B cell (primary cell): ENCODE results near the gene OVCA2. TPM values are rescaled to one million over a fixed set of nuclear protein-coding genes. Genes with fewer than 3 reads are reported as not detected.

Source experiments
- ATAC-seq: fragments of 200-7000 bp; cut with Tn5 transposase; one replicate; pipeline ENCODE4 v1.10.0; 2021; ENCODE audit warnings: low read depth, mild to moderate bottlenecking, moderate number of reproducible peaks, moderate library complexity
- CTCF ChIA-PET: fragments of 350-600 bp; sonication (Branson Sonifier 250); formaldehyde crosslinking; loops from one replicate; lab custom pipeline; 2021; ENCODE audit warnings: antibody characterized with exemption, inconsistent platforms; lab: Charles Lee
- POLR2A ChIA-PET: fragments of 350-600 bp; sonication (Branson Sonifier 250); formaldehyde crosslinking; loops from one replicate; lab custom pipeline; 2021; ENCODE audit warnings: antibody characterized with exemption; lab: Charles Lee
- DNase-seq: peaks from one replicate; pipeline ENCODE4 v3.0.0; 2013
- H2AFZ ChIP-seq: 2 replicates; pipeline ENCODE4 v1.6.1; 2012; ENCODE audit warnings: mild to moderate bottlenecking, low read depth, low read length; ENCODE audit not compliant: insufficient read depth, poor library complexity, severe bottlenecking
- H3K27ac ChIP-seq, 2 donors: 1 replicate in 1 of 2; 2 replicates in 1 of 2; pipeline ENCODE4 v1.5.1; 2012 to 2013; ENCODE audit warnings: low read length in 2 of 2, mild to moderate bottlenecking in 2 of 2, moderate library complexity in 1 of 2
- H3K27me3 ChIP-seq, 4 experiments: fragments of 200-600 bp in 1 of 4; sonication (generic) in 1 of 4; replicated peaks in 1 of 4; 1 replicate in 2 of 4; 2 replicates in 2 of 4; pipeline versions ENCODE4 v1.6.1 to v1.7.0; 2013 to 2016; ENCODE audit warnings: low read length in 3 of 4, mild to moderate bottlenecking in 2 of 4, mixed read lengths in 1 of 4, moderate library complexity in 1 of 4; ENCODE audit not compliant: insufficient read depth in 4 of 4, control insufficient read depth in 3 of 4; ENCODE audit errors: control extremely low read depth in 1 of 4
- H3K36me3 ChIP-seq, 2 experiments: replicated peaks in 1 of 2; 1 replicate in 1 of 2; 2 replicates in 1 of 2; pipeline versions ENCODE4 v1.6.1 to v1.7.1; 2013; ENCODE audit warnings: low read length in 1 of 2; ENCODE audit not compliant: insufficient read depth in 2 of 2, control insufficient read depth in 1 of 2; ENCODE audit errors: control extremely low read depth in 1 of 2, extremely low read depth in 1 of 2
- H3K4me1 ChIP-seq, 2 donors: fragments of 200-600 bp in 1 of 2; sonication (generic) in 1 of 2; 1 replicate in 1 of 2; 2 replicates in 1 of 2; pipeline versions ENCODE4 v1.5.1 to v1.6.1; 2013 to 2017; ENCODE audit warnings: low read length in 2 of 2; ENCODE audit not compliant: control insufficient read depth in 2 of 2, insufficient read depth in 2 of 2
- H3K4me2 ChIP-seq: replicated peaks from 2 replicates; pipeline ENCODE3; 2012; ENCODE audit warnings: mild to moderate bottlenecking, low read depth, low read length; ENCODE audit not compliant: poor library complexity, severe bottlenecking
- H3K4me3 ChIP-seq, 5 experiments: fragments of 200-600 bp in 1 of 5; sonication (generic) in 1 of 5; 1 replicate in 3 of 5; 2 replicates in 2 of 5; pipeline versions ENCODE4 v1.5.1 to v1.7.0; 2011 to 2016; ENCODE audit warnings: low read length in 4 of 5, mild to moderate bottlenecking in 4 of 5, low read depth in 2 of 5, control low read depth in 1 of 5, moderate library complexity in 1 of 5; ENCODE audit not compliant: insufficient read depth in 1 of 5; ENCODE audit errors: control extremely low read depth in 1 of 5, extremely low read depth in 1 of 5
- H3K79me2 ChIP-seq: fragments of 200-600 bp; sonication (generic); one replicate; pipeline ENCODE4 v1.6.0; 2016; ENCODE audit warnings: low read length; ENCODE audit not compliant: control insufficient read depth, insufficient read depth
- H3K9ac ChIP-seq: fragments of 200-600 bp; sonication (generic); 2 replicates; pipeline ENCODE4 v1.6.1; 2017; ENCODE audit warnings: mild to moderate bottlenecking, low read length, moderate library complexity
- H3K9me3 ChIP-seq, 3 donors: one replicate each; pipeline versions ENCODE4 v1.6.1 to v1.7.1; 2013; ENCODE audit warnings: low read length in 2 of 3; ENCODE audit not compliant: control insufficient read depth in 2 of 3, insufficient read depth in 1 of 3; ENCODE audit errors: control extremely low read depth in 1 of 3
- H4K20me1 ChIP-seq: 2 replicates; pipeline ENCODE4 v1.6.0; 2012; ENCODE audit warnings: mild to moderate bottlenecking, low read length; ENCODE audit not compliant: insufficient read depth, control insufficient read depth, poor library complexity, severe bottlenecking
- H3K27ac Mint-ChIP-seq: one replicate; pipeline ENCODE4 v1.8.0; 2021; ENCODE audit warnings: mixed read lengths
- H3K27me3 Mint-ChIP-seq: one replicate; pipeline ENCODE4 v1.8.0; 2021; ENCODE audit warnings: mixed read lengths
- H3K4me1 Mint-ChIP-seq: one replicate; pipeline ENCODE4 v1.8.0; 2021; ENCODE audit warnings: mixed read lengths
- H3K4me3 Mint-ChIP-seq: one replicate; pipeline ENCODE4 v1.8.0; 2021; ENCODE audit warnings: mixed read lengths
- H3K9me3 Mint-ChIP-seq: one replicate; pipeline ENCODE4 v1.8.0; 2022; ENCODE audit warnings: mixed read lengths; ENCODE audit not compliant: insufficient read depth
- EZH2 ChIP-seq: IDR thresholded peaks from 2 replicates; pipeline ENCODE4 v1.6.1; 2012; ENCODE audit warnings: borderline replicate concordance, low read depth, mild to moderate bottlenecking, moderate library complexity, low read length; ENCODE audit not compliant: insufficient read depth, poor library complexity, severe bottlenecking
- WGBS: methylation state at CpG from one replicate; pipeline ENCODE4 v1.1.5; 2013; ENCODE audit warnings: missing lambda C conversion rate; ENCODE audit not compliant: insufficient coverage; 5-methylcytosine and 5-hydroxymethylcytosine counted together
- intact Hi-C: fragments of 100-400 bp; cut with micrococcal nuclease; formaldehyde crosslinking; loops from one replicate; pipeline ENCODE4 v1.10.0; 2022
- polyA minus RNA-seq: library from RNA; depleted of rRNA, polyadenylated mRNA; stranded (reverse); fragments of >200 nt; gene quantifications from 2 replicates; pipeline ENCODE4 v1.2.3, GENCODE V29; 2012
- polyA plus RNA-seq: library from polyadenylated mRNA; depleted of rRNA; stranded (reverse); fragments of >200 nt; gene quantifications from 2 replicates; pipeline ENCODE4 v1.2.3, GENCODE V29; 2012
- total RNA-seq, 2 donors: library from RNA; stranded (reverse); fragments of 120-200 nt in 1 of 2; gene quantifications; 1 replicate in 1 of 2; 2 replicates in 1 of 2; pipeline versions ENCODE4 v1.2.3 to v1.2.4, GENCODE V29; 2013 to 2022
- TF ChIP-seq, protein P1 (sequence below): fragments of 200-600 bp; IDR thresholded peaks from one replicate; pipeline ENCODE4 v1.8.0; 2022; ENCODE audit warnings: antibody characterized with exemption, mild to moderate bottlenecking

The OVCA2 gene
- total RNA-seq, result 22.4 and 23.2 TPM in 2 replicates
- total RNA-seq (2013), result 28.1 TPM
- 27.4 and 43.9 TPM in 2 replicates for polyA plus RNA-seq
- 24.6 and 38.1 TPM in 2 replicates for polyA minus RNA-seq

DNA sequence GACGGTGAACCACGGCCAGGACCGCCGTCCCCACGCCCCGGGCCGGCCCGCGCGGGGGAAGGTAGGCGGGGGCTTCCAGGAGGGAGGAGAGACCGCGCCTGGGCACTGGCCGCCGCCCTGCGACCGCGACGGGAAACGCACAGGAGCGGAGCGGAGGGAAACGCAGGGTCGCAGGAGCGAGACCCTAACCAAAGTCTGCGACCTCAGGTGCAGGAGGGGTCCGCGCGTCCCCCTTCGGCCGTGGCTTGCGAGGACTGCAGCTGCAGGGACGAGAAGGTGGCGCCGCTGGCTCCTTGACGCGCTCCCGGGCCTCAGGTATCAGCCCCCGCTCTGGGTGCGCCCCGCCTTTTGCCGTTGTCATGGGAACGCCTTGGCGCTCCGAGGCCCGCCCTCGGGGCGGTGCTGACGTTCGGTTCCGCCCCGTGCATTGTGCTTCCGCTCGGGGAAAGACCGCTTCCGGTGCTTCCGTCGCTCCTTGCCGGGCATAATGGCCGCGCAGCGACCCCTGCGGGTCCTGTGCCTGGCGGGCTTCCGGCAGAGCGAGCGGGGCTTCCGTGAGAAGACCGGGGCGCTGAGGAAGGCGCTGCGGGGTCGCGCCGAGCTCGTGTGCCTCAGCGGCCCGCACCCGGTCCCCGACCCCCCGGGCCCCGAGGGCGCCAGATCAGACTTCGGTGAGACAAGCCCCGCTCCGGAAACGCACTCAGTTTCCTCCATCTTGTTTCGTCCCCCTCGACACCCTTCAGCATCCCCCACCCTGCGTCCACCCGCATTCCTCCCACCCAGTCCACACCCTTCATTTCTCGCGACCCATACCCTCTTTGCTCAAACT lies at the start of gene OVCA2:
TSS of gene OVCA2 (plus strand) at position 462 of the 829 bp plus-strand sequence. CDS start at position 488, 26 bp downstream.
- ChIA-PET CTCF (interaction anchor here (1.2 to 3.0 kb wide), 3 partner anchors 11 to 203 kb away, joined by 3 to 12 read pairs (median 4); partner anchors contain the start of gene DPH1), POLR2A (interaction anchor here (1.5 kb wide), 1 partner anchor 12 kb away, joined by 9 read pairs; the partner anchor contains the start of gene DPH1)
- WGBS, result under 1% methylated on average over 92 of the region's 93 CpGs
- H3K4me3 Mint-ChIP-seq, result peak within 1 kb of the TSS; percentile 91
- H3K4me2 ChIP-seq, result peak within 1 kb of the TSS; percentile 86
- H3K9ac ChIP-seq, result peak within 1 kb of the TSS; percentile 85
- H3K27ac ChIP-seq, result peak within 1 kb of the TSS; percentile 78 to 94
- H3K4me1 ChIP-seq, result peaks cover 12 to 15% of the 10 kb centered on the region in 2 donors
- H3K79me2 ChIP-seq, result peaks cover 20% of the 10 kb centered on the region
- peak; percentile 92 for ATAC-seq
- peaks cover 9% of the 10 kb centered on the region for H4K20me1 ChIP-seq
- no peaks in the 10 kb centered on the region for H3K27me3 Mint-ChIP-seq
- peaks cover 0 to 31% of the 10 kb centered on the region in 2 experiments for H3K36me3 ChIP-seq
- peak within 1 kb of the TSS; percentile 86 for H2AFZ ChIP-seq
- H3K27me3 ChIP-seq, result no peaks in the 10 kb centered on the region
- H3K9me3 Mint-ChIP-seq, result no peaks in the 10 kb centered on the region
- peaks cover 0 to 4% (median 0%) of the 10 kb centered on the region in 3 donors for H3K9me3 ChIP-seq
- DNase-seq, result peak; percentile 98
- TF ChIP-seq EZH2, result no peak
- TF ChIP-seq, protein P1, sequence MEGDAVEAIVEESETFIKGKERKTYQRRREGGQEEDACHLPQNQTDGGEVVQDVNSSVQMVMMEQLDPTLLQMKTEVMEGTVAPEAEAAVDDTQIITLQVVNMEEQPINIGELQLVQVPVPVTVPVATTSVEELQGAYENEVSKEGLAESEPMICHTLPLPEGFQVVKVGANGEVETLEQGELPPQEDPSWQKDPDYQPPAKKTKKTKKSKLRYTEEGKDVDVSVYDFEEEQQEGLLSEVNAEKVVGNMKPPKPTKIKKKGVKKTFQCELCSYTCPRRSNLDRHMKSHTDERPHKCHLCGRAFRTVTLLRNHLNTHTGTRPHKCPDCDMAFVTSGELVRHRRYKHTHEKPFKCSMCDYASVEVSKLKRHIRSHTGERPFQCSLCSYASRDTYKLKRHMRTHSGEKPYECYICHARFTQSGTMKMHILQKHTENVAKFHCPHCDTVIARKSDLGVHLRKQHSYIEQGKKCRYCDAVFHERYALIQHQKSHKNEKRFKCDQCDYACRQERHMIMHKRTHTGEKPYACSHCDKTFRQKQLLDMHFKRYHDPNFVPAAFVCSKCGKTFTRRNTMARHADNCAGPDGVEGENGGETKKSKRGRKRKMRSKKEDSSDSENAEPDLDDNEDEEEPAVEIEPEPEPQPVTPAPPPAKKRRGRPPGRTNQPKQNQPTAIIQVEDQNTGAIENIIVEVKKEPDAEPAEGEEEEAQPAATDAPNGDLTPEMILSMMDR, result peak; percentile 59
- intact Hi-C loops, result loop anchor here (1.0 to 5.0 kb wide), 6 partner anchors 9 to 351 kb away; partner anchors contain the start of genes DPH1 and RTN4RL1
- H3K4me3 ChIP-seq, result peak within 1 kb of the TSS; percentile 69 to 84 (median 81)
- H3K27ac Mint-ChIP-seq, result peak within 1 kb of the TSS; percentile 92
- peaks cover 25% of the 10 kb centered on the region for H3K4me1 Mint-ChIP-seq

- no peaks in the 10 kb centered on the region for H3K9me3 Mint-ChIP-seq
- WGBS, result 95% methylated on average over 10 of the region's 10 CpGs
- CTCF ChIA-PET, result no interaction called here
Measured at GRCh38 chr17:1992541-1992940, 49.3 kb upstream of the OVCA2 start.

More at GRCh38 chr17:1992541-1992940, 49.3 kb upstream of the OVCA2 start:
- Histone ChIP-seq H3K36me3 (no peaks in the 10 kb centered on the region), H3K4me2 (no peak overlapping the region), H3K4me3 (no peak overlapping the region), H4K20me1 (no peaks in the 10 kb centered on the region), H3K27ac (no peak overlapping the region), H3K4me1 (no peaks in the 10 kb centered on the region), H3K79me2 (no peaks in the 10 kb centered on the region), H3K9ac (no peak overlapping the region), H3K9me3 (no peaks in the 10 kb centered on the region), H2AFZ (no peak overlapping the region), H3K27me3 (peaks cover 0 to 13% (median 3%) of the 10 kb centered on the region in 4 experiments)
- DNase-seq (no peak), ATAC-seq (no peak)
- Mint-ChIP-seq H3K27ac (no peak overlapping the region), H3K27me3 (peaks cover 42% of the 10 kb centered on the region), H3K4me1 (peaks cover 2% of the 10 kb centered on the region), H3K4me3 (no peak overlapping the region)
- TF ChIP-seq, protein P1, result no peak
- TF ChIP-seq EZH2, result no peak
- POLR2A ChIA-PET, result no interaction called here
- intact Hi-C loops, result no loop called here
